ENCODE results near the gene ZNF280B.

DNA sequence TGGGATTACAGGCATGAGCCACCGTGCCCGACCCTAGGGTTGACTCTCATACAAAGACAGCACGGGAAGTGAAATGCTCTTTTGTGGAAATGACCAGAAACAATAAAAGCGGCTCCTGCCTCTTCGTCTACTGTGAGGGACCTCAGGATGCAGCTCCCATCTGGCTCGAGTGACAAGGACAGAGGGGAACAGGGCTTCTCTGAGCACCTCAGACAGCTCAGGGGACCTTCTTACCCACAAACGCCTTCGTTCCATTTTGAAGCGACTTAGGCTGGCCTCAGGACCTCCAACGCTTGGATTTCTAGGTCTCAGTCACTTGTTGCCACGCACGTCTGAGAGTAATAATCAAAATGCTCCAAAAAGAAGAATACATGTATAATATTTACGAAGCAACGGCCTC lies 48.0 kb upstream of the ZNF280B start:
- no peak for TF ChIP-seq EZH2 (IDR thresholded peaks at IDR 0.05; ENCODE audit: borderline replicate concordance, low read depth, low read length, severe bottlenecking)
- TF ChIP-seq CTCF (IDR thresholded peaks at IDR 0.05; ENCODE audit: borderline replicate concordance, extremely low read depth, low read length, poor library complexity, severe bottlenecking): no peak

Data from DND-41 (cell line).